NCI-H1092 treated with DMSO at 0.1 percent for 48 hours (cell line): ENCODE results near the gene ZNF483.
"Not testable (repeated sequence)": the region's sequence is repeated elsewhere in the genome, so short reads cannot be mapped to it uniquely, and the experiment has no call there.

Source experiments
- DNase-seq: peaks from one replicate; lab custom pipeline; 2025; lab: John Stamatoyannopoulos, UW

ZNF483 gene

DNA sequence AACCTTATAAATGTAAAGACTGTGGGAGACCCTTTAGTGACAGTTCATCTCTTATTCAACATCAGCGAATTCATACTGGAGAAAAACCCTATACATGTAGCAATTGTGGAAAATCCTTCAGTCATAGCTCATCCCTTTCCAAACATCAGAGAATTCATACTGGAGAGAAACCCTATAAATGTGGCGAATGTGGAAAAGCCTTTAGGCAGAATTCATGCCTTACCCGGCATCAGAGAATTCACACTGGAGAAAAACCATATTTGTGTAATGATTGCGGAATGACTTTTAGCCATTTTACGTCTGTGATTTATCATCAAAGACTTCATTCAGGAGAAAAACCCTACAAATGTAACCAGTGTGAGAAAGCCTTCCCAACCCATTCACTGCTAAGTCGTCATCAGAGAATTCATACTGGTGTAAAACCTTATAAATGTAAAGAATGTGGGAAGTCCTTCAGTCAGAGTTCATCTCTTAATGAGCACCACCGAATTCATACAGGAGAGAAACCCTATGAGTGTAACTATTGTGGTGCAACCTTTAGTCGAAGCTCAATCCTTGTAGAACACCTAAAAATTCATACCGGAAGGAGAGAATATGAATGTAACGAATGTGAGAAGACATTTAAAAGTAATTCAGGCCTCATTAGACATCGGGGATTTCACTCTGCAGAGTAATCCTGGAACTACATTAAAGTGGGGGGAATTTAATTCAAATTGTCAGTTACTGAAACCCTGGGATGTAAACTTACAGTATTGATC, 17.7 kb downstream of the ZNF483 start:
- no peak for DNase-seq

DNA sequence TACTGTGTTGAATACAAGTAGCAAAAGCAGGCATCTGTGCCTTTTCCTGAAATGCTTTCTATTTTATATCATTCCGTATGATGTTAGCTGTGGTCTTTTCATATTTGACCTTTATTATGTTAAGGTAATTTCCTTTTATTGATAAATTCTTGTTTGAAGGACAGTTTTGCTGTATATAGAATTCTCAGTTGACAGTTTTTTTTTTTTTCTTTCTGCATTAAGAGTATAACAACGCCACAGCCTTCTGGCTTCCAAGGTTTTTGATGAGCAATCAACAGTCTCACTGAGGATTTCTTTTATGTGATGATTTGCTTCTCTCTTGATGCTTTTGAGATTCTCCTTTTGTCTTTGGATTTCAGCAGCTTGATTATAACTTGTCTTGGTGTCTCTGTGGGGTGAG, 23.6 kb downstream of the ZNF483 start:
- DNase-seq, result no peak

DNA sequence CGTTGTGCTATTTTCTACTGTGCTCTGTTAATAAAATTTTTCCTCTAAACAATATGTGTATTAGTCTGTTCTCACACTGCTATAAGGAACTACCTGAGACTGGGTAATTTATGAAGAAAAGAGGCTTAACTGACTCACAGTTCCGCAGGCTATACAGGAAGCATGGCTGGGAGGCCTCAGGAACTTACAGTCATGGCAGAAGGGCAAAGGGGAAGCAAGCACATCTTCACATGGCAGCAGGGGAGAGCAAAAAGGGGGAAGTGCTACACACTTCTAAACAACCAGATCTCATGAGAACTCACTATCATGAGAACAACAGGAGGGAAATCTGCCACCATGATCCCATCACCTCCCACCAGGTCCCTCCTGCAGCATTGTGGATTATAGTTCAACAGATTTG, 30.4 kb downstream of the ZNF483 start:
- DNase-seq, result not testable (repeated sequence)

DNA sequence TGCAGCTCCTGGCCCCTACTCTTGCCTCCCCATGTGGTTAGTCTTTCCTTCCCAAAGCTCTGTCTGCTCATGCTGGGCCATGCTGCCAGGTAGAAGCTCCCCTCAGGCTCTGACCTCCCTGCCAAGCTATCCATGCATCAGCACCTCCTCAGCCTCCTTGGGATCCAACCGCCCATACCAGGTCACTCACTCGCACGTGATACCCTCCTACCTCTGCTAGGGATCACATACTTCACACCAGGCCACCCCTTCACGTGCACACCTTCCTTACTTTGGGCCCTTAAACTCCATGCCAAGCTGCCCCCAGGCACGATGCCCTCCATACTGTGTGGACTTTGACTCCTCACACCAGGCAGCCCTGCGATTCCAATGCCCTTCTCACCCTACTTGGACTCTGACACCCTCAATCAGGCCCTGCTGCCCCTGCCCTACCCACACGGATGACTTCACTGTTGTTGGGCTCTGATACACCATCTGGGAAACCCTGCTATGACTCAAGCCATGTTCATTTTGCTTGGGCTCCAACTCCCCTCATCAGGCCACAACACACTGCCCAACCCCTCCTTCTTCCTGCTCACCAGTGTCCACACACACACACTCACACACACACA, 34.1 kb downstream of the ZNF483 start:
- DNase-seq, result no peak

DNA sequence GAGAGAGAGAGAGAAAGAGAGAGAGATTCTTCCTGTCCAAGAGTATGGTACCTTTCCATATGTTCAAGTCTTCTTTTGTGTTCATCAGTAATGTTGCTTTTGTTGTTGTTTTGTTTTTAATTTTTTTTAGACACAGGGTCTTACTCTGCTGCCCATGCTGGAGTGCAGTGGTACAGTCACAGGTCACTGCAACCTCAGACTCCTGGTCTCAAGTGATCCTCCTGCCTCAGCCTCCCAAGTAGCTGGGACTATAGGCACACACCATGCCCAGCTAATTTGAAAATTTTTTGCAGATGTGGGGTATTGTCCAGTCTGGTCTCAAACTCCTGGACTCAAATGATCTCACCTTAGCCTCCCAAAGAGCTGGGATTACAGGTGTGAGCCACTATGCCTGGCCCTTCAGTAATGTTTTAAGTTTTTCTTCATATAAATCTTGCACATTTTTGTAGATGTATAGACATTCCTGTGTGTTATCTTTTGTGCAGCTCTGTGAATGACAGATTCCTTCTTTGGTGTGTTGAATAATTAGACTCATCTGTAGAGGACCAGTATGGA, 36.3 kb downstream of the ZNF483 start:
- DNase-seq, result no peak

DNA sequence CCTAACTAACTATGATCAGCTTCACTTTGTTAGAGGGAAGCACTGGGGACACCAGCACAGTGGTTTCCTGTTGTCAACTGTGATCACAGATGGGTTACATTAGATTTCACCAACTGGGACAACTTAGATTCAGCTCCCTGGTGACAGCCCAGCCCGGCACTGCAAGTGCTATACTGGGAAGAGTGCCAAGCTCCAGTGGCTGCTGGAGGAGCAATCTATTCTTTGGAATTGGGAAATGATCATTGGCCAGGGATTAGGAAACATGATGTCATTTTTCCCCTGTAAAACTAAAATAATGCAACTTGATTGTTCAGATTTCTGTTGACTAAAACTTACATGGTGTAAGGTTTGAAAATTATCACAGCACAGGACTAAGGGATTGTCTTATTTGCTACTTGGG, 41.3 kb downstream of the ZNF483 start:
- DNase-seq, result no peak

DNA sequence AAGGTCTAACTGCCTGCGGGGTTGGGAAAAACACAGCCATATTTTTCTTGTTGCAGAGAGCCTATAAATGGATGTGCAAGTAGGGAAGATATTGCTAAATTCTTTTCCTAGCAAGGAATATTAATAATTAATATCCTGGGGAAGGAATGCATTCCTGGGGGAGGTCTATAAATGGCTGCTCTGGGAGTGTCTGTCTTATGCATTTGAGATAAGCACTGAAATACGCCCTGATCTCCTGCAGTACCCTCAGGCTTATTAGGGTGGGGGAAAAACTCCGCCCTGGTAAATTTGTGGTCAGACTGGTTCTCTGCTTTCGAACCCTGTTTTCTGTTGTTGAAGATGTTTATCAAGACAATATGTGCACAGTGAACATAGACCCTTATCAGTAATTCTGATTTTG, 43.1 kb downstream of the ZNF483 start:
- DNase-seq, result not testable (repeated sequence)

DNA sequence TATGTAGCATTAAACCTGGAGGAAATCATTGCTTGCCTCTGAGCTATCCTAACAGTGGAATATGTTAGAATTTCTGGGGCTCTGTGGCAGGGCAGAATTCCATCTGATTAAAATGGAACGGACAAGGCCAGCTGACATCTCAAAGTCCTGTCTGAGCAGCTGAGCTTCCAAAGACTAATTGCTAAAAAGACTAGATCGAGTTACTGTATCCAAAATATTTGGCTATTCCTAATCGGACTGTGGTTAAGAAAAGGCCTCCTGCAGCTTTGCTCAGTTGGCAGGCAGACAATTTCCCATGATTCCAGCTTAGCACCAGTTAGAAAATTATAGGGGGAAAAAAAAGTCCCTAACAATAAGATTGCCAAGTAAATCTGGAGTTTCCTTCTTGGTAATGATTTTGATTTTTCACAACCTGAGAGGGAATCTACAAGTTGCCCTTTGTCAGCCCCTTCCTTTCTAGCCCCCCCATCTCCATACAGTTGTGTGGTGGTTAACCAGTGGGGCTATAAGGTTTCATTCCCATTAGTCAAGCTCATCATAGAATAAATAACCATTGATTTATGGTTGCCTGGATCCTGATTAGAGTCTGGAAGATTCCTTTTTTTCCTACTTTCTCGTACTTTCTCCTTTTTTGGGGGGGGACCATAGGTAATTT, 48.1 kb downstream of the ZNF483 start:
- DNase-seq, result peak; percentile 11

DNA sequence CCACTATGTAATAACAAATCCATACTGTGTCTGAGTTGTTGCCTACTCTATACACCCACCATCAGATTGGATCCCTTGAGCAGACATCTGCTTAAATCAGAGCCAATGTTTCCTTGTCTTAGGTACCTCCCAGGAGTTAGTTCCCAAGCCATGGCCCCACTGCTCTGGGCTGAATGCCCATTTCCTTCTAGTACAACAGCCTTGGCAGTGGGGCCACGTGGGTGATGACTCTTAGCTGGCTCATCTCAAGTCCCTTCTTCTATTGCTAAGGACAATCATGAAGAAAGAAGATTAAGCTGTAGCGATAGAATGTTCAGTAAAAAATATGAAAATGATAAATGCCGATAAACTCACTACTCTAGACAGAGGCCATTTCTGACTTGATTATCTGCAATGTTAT, 57.9 kb downstream of the ZNF483 start:
- DNase-seq, result no peak

DNA sequence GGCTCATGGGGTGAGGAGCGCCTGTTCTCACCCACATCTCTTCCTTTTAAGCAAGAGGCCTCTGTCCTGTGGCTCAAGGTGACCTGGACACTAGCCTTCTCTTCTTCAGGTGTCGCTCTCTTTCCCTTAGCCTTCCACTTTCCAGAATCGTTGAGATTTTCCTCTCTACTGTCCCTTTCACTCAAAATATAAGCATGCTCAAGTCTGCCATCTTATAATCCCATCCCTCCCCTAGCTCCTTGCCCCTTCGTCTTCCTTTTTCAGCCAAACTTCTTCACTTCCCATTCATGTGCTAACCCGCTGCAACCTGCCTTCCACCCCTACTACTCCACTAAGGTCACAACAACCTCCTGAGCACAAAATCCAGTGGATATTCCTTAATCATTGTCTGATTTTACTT, 61.4 kb downstream of the ZNF483 start:
- DNase-seq, result no peak

DNA sequence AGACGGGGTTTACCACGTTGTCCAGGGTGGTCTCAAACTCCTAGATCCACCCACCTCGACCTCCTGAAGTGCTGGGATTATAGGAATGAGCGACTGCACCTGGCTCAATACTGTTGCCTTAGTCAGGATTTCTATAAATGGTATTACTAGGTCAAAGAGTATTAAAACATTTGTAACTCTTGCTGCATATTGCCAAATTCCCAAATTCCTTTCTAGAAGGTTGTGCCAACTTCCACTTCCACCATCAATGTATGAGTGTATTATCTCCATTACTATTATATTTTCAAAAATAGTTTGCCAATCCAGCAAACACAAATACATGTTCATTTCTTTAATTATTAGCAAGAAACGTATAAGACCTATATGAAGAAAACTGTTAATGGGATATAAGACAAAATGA, 63.9 kb downstream of the ZNF483 start:
- DNase-seq, result no peak

DNA sequence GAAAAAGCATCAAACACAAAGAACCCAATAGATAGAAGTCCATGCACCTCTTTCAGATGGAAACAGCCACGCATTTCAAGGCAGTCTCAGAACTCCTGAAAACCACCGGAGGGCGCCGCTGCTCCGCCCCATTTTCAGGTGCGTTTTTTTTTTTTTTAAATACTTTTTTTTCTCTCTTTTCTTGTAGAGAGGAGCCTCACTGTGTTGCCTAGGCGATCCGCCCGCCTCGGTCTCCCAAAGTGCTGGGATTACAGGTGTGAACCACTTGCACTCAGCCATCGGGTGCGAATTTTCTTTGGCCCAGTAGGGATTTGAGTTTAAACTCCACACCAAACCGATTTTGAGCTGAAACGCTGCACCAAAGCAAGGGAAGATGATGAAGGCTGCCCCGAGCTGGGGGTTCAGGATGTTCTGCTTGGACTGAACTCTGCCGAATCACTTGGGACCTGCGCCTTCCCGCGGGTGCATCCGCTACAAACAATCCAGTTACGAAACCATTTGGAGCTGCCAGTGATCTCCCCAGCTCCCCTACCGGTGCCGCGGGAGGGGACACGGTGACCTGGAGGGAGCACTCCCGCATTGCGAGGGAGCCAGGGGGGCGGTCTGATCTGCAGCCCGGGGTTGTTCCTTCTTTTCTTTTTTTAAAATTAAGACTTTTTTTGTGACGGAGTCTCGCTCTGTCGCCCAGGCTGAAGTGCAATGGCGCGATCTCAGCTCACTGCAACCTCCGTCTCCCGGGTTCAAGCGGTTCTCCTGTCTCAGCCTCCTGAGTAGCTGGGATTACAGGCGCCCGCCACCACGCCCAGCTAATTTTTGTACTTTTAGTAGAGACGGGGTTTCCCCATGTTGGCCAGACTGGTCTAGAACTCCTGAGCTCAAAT, 73.1 kb downstream of the ZNF483 start:
- DNase-seq, result peak; percentile 27

DNA sequence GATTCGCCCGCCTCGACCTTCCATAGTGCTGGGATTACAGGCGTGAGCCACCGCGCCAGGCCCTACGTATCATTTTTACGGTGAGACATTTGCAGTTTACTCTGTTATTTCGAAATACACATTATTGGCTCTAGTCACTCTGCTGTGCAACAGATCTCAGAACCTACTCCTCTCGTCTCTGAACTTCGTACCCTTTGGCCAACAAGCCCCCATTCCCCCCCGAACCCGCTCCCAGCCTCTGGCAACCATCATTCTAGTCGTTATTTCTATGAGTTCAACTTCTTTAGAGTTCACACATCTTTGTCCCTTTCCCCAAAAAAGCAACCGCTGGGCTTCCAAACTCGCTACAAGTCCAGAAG, 73.7 kb downstream of the ZNF483 start:
- peak; percentile 14 for DNase-seq

DNA sequence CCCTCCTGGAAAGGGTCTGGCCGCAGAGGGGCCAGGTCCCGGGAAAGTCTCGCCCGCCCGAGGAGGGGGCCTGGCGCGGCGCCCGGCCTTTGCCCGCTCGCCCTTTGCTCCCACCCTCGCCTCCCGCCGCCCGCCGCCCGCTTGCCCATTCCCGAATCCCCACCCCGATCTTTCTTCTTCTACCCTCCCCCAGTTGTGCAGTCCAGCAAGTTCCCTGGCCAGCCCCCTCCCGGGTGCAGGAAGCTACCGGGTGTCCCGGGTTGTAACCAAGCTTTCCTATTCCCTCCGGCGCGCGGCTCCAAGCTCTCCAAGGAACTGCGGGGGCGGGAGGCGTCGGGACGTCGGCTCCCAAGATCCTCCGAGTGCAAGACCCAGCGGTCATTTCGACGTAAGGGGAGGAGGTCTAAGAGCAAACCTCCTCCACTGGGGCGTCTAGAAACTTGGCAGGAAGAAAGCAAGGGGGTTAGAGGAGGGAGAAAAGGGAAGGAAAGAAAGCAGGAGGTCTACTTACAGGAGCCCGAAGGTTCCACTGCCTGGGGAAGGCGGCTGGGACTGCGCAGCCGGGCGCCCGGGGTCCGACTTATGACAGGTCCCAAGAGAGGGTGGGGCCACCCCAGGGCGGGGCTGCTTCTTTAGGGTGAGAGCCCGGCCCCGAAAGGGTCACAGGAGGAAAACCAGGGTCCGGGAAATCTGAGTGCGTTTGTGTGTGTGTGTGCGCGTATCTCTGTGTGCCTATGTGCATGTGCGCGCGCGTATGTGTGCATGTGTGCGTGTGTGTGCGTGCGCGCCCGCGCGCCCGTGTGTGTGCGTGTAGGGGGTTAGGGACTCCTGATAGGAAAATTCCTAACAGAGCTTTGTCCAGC, 74.3 kb downstream of the ZNF483 start, which contains the start of gene PTGR1:
Gene PTGR1, minus strand, starts transcription at position 556 of the 863 bp plus-strand sequence. CDS start 2,225 bp downstream, outside the sequence.
- no peak for DNase-seq

DNA sequence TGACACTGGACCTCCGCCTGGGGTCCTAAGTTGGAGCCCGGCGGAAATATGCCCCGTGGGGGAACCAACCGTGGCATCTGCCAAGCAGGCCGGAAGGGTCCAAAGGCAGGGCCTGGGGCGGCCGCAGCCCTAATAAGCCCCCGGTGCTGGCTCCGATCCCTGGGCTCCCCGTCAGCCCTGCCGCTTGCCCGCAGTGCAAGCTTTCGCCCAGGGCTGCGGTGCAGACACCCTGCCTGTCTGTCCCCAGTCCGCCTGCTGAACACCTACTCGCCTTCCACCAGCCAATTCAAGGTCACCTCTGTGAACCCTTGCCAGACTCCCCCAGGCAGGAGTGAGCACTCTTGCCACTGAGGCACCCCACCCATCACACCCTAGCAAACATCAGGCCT, 75.0 kb downstream of the ZNF483 start:
- no peak for DNase-seq

DNA sequence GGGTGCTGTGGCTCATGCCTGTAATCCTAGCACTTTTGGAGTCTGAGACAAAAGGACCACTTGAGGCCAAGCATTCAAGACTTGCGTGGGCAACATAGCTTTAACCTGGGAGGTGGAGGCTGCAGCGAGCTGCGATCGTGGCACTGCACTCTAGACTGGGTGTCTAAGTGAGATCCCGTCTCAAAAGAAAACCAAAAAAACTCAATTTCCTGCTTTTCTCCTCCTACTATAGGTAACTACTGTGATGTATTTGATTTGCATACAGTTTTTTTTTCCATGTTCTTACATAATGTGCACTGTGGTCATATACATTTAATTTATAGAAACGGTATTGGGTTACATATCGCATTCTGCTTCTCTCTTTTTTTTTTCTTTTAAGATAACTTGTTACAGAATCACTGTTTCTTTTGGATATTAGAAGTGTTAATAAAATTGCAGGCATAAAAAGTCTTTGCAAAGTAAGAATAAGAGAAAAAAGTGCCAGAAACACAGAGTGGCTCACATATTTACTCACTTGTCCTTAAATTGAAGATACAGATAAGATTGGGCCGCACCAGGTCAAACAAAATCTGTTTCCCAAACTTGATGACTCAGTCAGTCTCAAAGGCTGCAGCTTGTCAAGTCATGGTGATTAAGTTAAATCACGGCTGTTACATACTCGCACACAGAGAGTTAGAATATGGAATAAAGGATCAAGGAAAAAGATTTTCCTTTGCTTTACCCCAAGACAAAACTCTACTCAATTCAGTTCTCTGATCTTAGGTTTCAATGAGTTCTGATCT, 76.4 kb downstream of the ZNF483 start:
- no peak for DNase-seq

DNA sequence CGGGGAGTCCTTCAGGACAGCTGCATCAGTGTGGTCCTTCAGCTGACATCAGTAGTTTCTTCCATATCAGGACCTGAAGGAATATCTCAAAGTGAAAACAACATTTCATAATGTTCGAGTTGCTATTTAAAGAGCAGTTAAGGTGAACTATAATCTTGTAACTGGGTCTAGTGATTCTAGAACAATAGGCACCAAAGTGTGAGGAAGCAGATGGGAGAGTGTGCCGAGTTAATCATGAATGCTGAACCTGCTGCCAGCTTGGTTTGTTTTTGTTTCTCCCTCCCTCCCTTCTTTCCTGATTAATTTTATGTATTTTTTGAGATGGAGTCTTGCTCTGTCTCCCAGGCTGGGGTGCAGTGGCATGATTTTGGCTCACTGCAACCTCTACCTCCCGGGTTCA, 78.1 kb downstream of the ZNF483 start:
- DNase-seq, result no peak

DNA sequence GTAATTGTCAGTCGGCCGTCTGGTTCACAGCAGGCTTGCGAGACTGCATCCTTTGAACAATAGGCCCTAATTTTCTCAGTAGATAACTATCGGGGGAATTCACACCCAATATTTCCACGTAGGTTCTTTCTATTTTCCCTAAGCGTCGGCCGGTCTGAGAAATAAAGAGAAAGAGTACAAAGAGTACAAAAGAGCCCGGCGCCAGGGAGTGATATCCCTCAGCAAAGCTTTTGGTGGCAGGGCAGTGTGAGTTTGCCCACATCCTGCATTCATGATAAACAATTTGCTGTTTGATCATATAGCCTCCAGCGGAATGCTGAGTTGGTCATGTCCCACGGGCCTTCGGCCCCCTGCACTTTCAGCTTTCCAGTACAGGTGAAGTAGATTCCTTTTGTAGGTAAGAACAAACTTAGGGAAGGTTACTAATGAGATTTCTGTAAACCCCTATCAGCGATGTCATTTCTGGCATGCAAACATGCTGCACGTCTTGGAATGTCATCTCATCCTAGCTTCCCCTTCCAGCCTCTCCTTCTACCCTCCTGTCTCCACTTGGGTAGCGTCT, 79.2 kb downstream of the ZNF483 start:
- DNase-seq, result no peak

DNA sequence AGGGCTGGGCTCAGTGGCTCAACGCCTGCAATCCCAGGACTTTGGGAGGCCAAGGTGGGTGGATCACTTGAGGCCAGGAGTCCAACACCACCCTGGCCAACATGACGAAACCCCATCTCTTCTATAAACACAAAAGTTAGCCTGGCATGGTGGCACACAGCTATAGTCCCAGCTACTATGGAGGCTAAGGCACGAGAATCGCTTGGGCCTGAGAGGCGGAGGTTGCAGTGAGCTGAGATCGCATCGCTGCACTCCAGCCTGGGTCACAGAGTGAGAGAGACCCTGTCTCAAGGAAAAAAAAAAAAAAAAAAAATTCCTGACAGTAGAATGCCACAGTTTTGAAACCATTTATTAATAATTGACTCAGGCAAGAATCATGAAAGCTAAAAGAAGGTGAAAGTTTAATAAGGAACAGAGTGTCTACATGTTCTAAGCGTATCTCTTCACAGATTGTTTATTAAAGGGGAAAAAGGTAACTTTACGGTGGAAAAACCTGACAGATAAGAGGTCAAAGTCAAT, 80.1 kb downstream of the ZNF483 start:
- no peak for DNase-seq

DNA sequence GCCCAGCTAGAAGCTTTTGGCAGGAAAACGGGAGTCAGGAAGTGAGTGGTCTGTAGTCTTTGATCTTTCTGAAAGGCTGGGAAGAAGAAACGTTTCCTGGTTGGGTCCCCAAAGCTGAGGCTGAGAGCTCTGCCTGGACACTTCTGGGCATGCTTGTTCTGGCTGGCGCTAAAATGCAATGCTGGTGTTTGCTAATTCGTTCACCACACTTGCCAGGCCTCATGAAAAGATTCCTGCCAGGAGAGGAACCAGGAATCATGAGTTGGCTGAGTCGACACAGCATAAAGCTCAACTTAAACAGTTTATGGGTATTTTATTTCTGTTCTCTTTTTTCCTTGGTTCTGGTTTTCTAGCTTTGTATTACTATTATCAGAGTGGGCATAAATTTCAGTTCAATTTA, 85.2 kb downstream of the ZNF483 start:
- no peak for DNase-seq
